GM18520 (cell line): Measurements from ENCODE around the gene SFXN5.

Experiments used
- ATAC-seq: cut with Tn5 transposase; IDR thresholded peaks from one replicate; pipeline ENCODE4 v1.9.1; 2021; ENCODE audit not compliant: unreplicated experiment

The SFXN5 gene

GRCh38 chr2:72959995-72960981 is 111.2 kb downstream of the SFXN5 start:
- ATAC-seq: no peak

- ATAC-seq: no peak
These were observed 112.0 kb downstream of the SFXN5 start for GRCh38 chr2:72959554-72959953.

- ATAC-seq: no peak
These were observed 112.7 kb downstream of the SFXN5 start for GRCh38 chr2:72958542-72959385.

GRCh38 chr2:72956936-72957335 is 114.6 kb downstream of the SFXN5 start:
- ATAC-seq: no peak

- no peak for ATAC-seq
These were observed 115.5 kb downstream of the SFXN5 start for GRCh38 chr2:72956050-72956395.

- ATAC-seq: no peak
These were observed 116.1 kb downstream of the SFXN5 start for GRCh38 chr2:72955228-72956049.

- no peak for ATAC-seq
These were observed 116.9 kb downstream of the SFXN5 start for GRCh38 chr2:72954376-72955227.

GRCh38 chr2:72953976-72954375 is 117.5 kb downstream of the SFXN5 start:
- ATAC-seq: no peak

- ATAC-seq: no peak
These were observed 118.0 kb downstream of the SFXN5 start for GRCh38 chr2:72953528-72953927.

- no peak for ATAC-seq
These were observed 118.6 kb downstream of the SFXN5 start for GRCh38 chr2:72952961-72953360.

GRCh38 chr2:72952110-72952823 is 119.2 kb downstream of the SFXN5 start:
- ATAC-seq: no peak

- ATAC-seq: no peak
These were observed 120.0 kb downstream of the SFXN5 start for GRCh38 chr2:72951303-72952095.

GRCh38 chr2:72950558-72951255 is 120.8 kb downstream of the SFXN5 start:
- ATAC-seq: no peak

- no peak for ATAC-seq
These were observed 121.9 kb downstream of the SFXN5 start for GRCh38 chr2:72949642-72950041.

- no peak for ATAC-seq
These were observed 122.5 kb downstream of the SFXN5 start for GRCh38 chr2:72949045-72949444.

GRCh38 chr2:72947952-72948830 is 123.3 kb downstream of the SFXN5 start:
- no peak for ATAC-seq

GRCh38 chr2:72946466-72946865 is 125.0 kb downstream of the SFXN5 start:
- no peak for ATAC-seq
